Renal pelvis (tissue), 4 donors: Measurements from ENCODE around the gene PRRG3. TPM values are rescaled to one million over a fixed set of nuclear protein-coding genes. Genes with fewer than 3 reads are reported as not detected.

Source experiments
- DNase-seq: peaks from one replicate; pipeline ENCODE4 v3.0.0-alpha.2; 2013
- polyA plus RNA-seq, 3 donors: library from polyadenylated mRNA; unstranded; fragments of 120-200 nt; gene quantifications; one replicate each; pipeline ENCODE4 v1.2.1, GENCODE V29; 2013; ENCODE audit not compliant: insufficient read length in 3 of 3

The PRRG3 gene
- polyA plus RNA-seq, 3 donors: 6.8 to 10.4 (median 7.9) TPM

DNA sequence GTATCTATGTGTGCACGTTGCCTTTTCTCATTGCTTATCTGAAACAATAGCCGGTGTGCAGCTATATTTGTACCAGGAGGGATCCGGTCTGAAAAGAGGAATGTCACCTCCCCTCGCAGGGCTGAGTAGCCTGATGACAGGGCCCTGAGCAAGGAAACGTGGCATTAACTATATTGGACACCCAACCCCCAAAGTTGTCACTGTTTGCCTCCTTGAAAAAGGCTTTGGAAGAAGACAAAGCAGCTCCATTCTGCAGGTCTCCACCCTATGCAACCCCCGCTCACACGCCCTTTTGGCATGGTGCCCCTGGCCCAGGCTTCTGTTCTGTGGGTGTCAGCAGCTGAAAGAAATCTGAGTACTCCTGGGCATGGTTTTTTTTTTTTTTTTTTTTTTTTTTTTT, 8.2 kb downstream of the PRRG3 start:
- DNase-seq: no peak

DNA sequence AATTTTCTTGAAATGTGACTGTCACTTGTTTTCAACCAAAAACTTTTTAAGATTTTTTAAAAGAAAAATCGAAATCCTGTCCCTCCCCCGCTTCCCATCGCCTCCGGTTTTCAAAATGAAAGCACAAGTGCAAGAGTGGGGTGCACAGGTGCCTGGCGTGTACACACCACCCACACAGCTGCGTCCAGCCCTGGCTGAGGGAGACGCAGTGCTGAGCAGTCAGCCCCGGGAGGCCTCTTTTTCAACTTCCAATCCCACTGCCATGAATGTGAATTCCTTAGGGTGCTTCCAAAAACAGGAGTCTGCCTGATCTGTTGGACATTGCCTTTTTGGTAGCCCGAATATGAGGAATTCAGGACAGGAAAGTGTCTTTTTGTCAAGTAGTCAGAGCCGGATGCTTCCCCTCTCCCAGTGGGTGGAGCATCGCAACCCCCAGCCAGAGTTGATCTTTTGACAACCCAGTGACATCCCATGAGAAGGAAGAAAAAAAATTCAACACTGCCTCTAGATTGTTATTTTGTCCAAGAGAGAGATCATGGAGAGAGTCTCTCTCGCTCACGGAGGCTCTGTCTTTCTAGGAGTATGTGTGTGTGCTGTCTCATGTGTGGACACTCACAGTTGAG, 8.9 kb downstream of the PRRG3 start:
- DNase-seq: no peak

DNA sequence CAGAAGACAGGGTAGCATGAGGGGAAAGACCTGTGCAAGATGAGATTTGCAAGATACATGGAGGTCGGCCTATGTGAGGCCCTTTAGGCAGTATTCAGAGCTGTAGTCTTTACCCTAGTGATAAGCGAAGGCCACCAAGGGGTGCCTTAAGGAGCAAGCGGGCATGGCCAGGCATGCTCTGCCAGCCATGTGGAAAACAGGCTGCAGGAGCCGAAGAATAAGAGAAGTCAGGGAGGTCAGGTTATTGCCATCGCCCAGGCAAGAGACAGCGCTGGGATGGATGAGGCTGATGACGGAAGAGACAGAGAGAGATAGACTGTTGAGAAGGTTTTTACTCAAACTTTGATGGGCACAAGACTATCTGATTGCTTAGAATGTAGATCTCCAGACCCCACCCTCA, 13.6 kb downstream of the PRRG3 start:
- DNase-seq: no peak

DNA sequence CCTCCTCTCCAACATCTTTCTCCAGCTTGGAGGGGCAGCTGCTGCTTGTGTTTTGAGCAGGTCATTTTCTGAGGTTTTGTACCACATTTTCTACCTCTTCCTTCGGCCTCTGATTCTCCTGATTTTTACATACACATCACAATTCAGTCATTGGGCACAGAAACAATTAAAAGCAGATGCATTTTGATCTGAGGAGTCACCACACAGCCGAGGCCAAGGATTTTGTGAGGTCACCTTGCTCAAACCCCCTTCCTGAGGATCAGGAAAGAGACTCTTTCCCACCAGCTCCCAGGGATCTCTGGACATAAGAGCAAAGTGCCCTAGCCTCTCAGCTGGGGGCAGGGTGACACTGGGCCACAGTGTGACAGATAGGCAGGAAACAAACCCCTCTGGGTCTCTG, 15.2 kb downstream of the PRRG3 start:
- no peak for DNase-seq

DNA sequence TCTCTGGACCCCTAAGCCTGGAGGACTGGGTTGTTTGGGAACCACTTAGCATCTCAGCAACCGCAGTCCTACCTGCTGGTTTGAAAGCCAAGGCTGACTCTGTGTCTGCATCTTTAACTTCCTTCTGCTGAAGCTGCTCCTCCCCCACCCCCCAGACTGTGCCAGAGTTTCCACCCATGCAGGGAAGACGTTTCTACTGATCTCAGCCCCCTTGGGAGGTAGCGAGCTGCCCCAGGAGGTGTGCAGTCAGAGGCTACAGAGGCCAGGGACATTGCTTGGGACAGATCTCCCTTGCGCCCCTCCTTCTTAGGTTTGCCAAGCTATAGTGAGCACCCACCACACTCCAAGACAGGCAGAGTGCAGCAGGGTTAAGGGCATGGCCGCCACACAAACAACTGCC, 15.9 kb downstream of the PRRG3 start:
- no peak for DNase-seq

DNA sequence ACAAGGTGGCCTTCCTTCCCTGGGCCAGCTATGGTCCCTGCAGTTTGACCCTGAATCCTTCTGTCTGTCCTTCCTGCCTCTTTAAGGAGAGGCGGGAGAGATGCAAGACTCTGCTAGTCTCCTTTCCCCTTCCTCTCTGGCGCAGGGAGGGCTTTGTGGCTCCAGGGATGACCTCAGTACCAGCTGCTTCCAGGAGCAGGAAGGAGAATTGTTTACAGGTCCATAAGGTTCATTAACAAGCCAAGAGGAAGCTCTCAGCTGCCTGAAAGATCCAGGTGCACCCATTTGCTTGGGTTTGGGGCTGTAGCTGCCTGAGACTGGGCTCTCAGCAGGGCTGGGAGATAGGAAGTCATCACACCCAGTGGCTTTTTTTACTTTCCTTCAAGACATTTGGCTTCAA, 16.5 kb downstream of the PRRG3 start:
- DNase-seq: no peak

DNA sequence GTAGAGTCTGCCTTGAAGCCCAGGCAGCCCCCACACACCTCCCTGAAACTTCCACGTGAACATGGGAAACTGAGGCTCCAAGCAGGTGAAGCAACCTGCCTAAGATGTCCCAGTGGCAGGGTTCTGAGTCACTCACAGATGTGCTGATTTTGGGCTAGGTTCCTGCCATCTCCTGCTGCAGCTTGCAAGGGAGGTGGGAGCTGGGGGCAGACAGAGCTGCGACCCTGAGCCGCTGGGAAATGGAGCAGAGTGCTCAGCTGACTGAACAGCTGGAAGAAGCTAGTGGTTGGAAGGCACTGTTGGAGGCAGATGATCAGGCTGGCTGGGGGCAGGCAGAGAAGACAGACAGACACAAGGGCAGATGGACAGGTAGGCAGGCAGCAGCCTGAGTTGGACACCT, 17.0 kb downstream of the PRRG3 start:
- DNase-seq: no peak

DNA sequence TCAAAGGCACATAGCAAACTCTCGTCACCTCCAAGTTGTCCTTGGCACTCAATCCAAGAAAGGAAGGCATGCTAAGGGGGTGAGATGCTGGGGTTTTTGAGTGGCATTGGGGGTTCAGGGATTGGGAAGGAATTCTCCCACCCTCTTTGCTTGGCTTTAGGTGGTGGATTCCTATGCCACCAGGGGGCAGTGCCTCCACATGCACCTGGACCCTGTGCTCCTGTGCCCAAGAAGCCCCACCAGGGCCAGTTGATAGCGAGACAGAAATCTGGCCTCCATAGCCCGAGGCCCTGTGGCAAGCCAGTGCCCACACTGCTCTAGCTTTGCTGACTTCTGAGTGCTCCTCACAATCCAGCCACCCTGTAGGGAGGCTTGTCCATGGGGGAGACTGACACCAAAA, 18.6 kb downstream of the PRRG3 start:
- DNase-seq: no peak

DNA sequence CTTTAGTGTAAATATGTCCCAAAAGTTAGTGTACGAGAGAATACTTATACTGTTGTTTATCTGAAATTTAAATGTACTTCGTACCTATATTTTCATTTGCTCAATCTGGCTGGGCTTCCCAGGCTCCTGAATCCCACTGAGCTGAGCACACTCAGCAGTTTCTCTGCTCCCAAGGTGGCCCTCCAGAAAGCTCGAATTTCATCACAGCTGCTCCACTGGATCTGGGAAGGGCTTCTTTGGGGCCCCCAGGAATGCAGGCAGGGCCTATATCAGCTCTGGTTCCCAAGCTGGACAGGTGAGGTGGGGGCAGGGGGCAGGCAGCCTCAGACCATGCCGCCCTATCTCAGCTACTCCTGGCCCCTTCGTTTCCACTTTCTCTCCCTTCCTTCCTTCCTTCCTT, 19.1 kb downstream of the PRRG3 start:
- DNase-seq: no peak

DNA sequence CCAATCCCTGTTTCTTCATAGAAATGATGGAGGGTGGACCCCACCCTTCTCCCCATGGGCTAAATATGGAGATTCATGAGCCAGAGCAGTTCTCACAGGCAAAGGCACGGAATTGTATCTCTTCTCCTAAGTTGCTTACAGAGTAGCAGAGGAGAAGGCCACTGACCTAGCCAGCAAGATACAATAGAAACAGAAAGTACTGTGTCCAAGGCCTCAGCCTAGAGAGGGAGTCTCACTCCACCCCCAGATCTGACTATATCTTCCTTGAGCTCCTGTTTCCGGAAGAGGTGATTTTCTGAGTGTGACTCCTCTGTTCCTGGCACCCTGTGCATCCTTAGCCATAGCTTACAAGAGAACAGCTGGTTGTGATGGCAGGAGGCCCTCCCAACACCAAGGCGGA, 20.5 kb downstream of the PRRG3 start, which contains the start of gene FATE1:
Gene FATE1 (plus strand): TSS at position 284 of the 400 bp plus-strand sequence. CDS start 85 bp downstream, at position 369.
- DNase-seq: no peak

DNA sequence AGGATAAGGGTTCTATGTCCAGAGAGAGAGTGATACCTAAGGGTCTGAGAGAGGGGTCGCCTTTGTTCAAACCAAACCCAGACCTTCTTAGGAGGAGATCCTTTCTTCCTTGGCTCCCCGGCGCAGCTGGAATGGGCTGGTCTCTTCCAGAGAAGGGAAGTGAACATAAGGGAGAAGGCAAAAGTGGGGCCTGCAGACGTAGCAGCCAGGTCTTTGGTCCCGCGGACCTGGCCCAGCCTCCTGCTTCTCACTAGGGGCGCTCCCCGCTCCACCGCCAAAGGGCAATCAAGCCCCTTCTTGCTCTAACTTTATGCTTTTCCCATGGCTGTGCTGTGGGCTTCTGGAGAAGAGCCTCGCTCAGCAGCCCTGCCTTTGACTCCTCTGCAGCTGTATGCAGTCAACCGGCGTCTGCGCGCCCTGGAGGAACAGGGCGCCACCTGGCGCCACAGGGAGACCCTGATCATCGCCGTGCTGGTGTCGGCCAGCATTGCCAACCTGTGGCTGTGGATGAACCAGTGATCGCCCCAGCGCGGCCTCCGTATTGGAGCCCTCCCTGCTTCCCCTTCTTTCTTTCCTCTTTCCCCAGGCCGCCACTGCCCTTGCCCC, 27.1 kb downstream of the PRRG3 start:
- peak; percentile 31 for DNase-seq

DNA sequence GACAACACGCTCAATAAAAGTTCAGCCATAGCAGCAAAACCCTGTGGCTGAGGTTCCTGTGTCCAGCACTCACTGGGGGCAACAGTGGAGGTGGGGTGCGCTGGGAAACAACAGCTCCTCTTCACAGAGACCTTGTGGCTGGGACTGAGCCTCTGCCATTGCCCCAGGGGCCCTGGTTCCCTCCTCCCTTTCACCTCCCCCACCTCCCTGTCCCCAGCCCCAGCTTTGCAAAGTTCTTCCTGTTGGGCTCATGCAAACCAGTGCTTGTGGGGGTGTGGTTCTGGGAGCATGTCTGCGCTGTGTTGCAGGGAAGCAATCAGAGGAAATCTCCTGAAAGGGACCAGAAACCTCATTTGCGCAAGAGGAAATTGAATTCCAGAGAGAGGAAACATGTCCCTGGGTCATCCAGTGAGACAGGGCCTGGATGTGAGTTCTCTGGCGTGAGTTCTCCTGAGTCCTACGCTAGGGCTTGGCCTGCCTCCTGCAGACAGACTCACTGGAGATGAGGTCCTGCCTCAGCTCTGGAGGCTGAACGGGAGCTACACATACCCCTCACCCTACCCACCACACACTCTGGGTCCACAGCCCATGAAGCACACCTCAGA, 28.0 kb downstream of the PRRG3 start:
- DNase-seq: no peak

DNA sequence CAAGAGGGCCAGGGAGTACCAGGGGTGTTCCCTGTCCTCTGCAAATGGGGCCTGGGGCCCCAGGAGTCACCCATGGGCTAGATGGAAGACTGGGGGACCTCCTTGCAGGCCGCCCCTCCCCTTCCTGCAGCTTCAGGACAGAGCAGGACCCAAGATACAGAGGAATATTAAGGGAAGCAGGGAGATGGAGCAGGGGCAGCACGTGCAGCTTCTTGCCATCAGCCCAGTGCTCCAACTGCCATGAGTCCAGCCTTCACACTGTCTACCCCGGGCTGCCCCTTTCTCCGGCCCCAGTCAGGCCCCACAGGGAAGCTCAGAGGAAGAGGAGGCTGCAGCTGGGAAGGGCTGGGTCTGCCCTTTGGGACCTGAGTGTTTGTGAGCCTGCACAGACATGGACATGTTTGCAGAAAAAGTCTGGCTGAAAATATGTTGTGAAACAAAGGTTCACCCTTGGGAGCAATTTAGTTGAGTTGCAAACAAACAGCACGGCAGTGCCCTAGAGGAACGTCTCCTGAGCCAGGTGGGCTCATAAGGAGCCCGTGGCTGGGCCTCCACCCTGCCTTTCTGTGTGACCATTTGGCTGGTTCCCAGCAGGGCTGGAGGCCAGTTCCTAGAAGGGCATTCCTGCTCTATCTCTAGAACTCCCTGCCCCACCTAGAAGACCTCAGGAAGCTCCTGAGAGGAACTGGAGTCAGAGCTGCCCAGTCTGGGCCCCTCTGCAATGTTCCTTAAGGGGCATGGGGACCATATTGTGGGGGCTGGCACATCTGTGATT, 29.5 kb downstream of the PRRG3 start:
- DNase-seq: no peak

DNA sequence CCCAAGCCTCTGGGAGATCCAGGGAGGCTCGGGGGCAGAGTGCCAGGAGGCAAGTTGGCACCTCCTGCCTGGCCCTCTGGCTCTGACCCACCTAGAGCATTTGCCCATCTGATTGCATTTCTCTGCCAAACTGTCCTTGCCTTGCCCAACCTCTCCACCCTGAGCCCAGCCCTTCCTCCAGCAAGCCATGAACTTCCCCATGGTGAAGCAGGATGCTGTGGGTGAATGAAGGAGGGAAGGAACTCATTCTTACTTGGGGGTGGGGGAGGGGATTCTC, 30.0 kb downstream of the PRRG3 start:
- DNase-seq: no peak

DNA sequence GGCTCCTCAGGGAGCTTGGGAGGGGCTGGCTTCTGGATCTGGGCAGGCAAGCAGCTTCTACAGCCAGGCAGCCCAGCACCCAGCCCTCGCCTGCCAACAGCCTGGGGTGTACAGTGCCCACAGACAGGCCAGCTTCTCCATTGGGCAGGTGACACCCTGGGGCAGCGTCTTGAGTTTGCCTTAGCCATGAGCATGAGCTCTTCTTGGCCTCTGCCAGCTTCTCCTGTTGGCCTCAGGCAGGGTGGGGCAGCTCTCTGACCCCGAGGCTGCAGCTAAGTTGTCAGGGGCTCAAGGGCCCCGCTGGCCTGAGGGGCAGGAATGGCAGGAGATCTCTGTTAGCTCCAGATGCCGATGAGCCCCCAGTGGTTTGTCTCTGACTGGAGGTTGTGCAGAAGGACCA, 31.5 kb downstream of the PRRG3 start:
- no peak for DNase-seq

DNA sequence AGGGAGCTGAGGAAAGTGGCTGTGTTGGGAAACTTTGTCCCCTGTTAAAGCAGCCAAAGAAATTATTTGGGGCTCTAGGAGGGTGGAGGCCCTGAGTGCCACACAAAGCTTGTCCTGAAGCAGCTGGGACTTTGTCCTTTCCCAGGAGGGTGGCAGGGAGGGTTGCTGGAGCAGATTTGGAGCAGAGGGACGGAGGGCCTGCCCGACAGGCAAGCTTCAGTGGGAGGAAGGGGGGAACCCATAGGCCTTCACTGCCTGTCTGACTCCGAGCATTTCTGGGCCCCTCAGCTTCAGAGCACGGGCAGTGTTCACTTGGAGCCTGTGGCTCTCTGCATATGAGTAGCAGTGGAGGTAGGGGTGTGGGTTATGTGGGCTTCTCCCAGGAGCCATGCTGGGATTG, 32.1 kb downstream of the PRRG3 start:
- no peak for DNase-seq

DNA sequence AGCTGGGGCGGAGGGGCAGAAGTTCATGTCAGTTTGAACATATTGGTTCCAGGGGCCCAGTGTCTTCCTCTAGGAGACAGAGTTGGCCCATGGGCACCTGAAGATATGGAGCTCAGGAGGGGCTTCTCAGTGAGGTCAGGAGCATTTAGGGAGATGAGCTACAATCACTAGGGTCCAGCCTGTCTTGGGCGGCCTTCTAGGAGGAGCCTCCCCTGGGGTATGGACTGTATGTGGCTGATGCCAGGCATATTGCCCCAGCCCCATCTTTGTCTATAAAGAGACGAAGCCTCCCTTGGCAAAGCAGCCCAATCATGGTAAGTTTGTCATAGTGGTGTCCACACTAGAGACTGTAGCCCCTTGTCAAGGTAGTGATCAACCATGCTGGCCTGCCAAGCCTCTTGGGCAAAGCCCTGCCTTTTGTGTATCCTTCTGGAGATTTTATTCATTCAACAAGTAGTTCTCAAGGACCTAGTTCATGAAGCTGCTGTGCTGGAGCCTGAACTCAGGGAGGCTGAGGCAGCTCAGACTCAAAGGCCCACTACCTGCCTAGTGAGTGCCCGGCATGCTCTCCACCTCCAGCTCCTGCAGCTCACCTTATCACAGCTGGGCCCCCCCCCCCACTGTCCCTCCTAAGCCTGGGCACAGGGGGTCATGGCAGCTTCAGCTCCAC, 33.9 kb downstream of the PRRG3 start:
- DNase-seq: no peak

DNA sequence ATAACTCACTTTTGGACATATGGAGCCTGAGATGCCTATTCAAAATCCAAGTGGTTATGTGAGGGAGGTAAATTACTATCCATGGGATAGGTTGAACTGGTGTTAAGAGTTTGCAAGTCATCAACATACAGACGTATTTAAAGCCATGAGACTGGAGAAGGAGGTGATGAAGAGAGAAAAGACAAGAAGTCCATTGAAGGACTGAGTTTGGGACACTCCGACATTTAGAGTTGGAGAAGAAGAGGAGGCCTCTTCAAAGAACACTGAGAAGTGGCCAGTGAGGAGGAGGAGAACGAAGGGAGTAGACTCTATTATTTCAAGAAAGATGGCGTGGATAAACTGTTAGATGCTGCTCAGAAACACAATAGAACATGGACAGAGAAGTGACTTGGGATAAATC, 39.2 kb downstream of the PRRG3 start, which contains the start of gene CNGA2:
Gene CNGA2 (plus strand): TSS at position 301 of the 400 bp plus-strand sequence. CDS start 3,738 bp downstream, outside the sequence.
- DNase-seq: no peak

DNA sequence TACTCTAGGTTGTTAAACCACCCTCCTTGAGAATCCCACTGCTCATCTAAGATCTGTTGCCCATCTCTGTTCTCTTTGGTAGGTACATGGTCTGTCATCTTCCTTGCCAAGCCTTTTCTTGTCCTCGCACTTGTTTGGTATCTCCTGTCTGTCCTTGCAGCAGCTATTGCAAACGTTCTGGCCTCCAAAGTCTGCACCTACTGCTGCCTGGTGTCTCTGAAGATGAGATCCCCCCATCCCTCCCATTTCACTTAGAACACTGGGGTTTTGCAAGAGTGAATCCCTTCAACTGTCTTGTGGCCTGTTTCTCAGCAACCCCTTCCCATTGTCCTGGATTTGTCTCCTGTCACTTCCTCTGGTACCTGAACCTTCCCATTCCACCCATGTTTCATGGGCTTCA, 40.0 kb downstream of the PRRG3 start:
- no peak for DNase-seq

DNA sequence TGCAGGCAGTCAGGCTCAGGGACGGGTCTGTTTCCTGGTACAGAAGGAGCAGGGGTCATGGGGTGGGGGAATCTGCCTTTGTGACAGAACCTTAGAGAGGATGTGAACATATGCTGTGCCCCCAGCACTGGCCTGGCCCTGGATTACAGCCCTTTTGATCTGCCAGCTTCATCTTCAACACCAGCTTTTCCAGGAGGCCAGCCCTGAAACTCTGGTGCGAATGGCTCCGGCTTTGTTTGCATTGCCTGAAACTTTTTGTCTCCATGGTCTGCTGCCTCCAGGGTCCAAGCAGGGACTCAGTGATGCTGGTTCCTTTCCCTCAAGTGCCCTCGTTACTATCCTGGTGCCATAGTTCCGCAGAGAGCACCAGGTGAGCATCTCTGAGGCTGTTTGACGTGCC, 41.4 kb downstream of the PRRG3 start:
- DNase-seq: no peak

DNA sequence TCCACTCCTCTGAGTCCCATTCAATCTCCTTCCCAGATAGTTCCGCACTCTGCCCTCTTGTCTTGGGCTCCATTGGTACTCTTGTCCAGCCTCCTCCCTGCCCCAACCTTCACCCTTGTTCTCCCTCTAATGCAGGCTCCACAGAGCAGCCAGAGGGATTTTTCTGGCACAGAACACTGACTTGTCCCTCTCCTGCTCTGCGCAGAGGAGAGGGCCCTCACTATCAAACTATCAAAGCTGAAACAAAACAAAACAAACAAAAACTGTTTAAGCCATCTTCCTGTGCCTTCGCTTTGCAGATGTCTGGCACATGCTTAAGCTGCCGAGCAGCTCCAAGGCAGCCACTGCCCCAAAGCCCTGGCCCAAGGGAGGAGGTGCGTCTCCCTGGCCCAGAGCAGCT, 42.2 kb downstream of the PRRG3 start:
- no peak for DNase-seq

DNA sequence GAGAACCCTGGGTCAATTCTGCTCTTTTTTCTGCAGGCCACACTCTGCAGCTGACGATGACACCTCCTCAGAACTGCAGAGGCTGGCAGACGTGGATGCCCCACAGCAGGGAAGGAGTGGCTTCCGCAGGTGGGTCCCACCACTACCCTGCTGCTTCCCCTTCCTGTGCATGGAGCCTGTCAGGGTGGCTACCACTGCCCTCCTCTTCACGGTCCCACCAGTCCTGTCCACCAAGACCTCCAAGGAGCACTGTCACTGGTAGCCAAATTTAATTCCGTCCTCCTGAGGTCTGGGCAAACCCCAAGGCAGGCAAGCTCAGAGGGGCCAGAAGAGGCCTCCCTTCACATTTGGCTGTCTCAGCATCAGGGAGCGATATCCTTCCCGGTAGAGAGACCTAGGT, 43.5 kb downstream of the PRRG3 start:
- DNase-seq: no peak

DNA sequence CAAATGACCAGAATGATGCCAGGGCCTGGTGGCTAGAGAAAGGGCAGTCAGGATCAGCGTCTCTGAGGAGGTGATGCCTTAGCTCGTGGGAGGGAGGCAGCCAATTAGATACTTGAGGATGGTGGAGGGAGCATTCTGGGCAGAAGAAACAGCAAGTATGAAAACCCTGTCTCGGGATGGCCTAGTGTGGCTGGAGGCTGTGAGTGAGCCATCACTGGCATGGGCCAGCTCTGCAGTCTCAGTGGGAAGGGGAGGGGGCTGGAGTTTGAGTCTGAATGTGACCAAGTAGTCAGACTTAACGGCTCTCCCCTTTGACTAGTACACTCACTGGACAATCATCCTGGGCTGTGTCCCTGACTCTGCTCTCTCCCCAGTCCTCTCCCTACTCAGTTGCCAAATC, 46.3 kb downstream of the PRRG3 start:
- no peak for DNase-seq
